Suprapubic skin (tissue), 4 donors: Measurements from ENCODE around the gene AP1M1.

Experiments
- CTCF ChIP-seq, 2 donors: fragments of 200-600 bp in 1 of 2; fragments of 450-650 bp in 1 of 2; sonication (generic) in 1 of 2; IDR thresholded peaks; one replicate each; pipeline ENCODE4 v1.5.1; 2016 to 2019; ENCODE audit warnings: antibody characterized with exemption in 2 of 2, mild to moderate bottlenecking in 1 of 2, moderate library complexity in 1 of 2
- EP300 ChIP-seq: sonication (generic); formaldehyde crosslinking; IDR thresholded peaks from one replicate; pipeline ENCODE4 v1.6.1; 2017; ENCODE audit warnings: antibody characterized with exemption
- POLR2A ChIP-seq, 2 donors: fragments of 450-650 bp; IDR thresholded peaks; one replicate each; pipeline ENCODE4 v1.6.1; 2017; ENCODE audit warnings: antibody characterized with exemption in 2 of 2, mild to moderate bottlenecking in 2 of 2, moderate library complexity in 2 of 2
- POLR2AphosphoS5 ChIP-seq, 3 donors: sonication (generic); formaldehyde crosslinking; IDR thresholded peaks; one replicate each; pipeline ENCODE4 v1.6.1; 2017; ENCODE audit warnings: antibody characterized with exemption in 3 of 3

- TF ChIP-seq CTCF (IDR thresholded peaks at IDR 0.05) (no peak), POLR2A (IDR thresholded peaks at IDR 0.05) (no peak), POLR2AphosphoS5 (IDR thresholded peaks at IDR 0.05) (no peak), EP300 (no peak)
Measured at GRCh38 chr19:16148443-16149229, 49.1 kb upstream of the AP1M1 start.
